GM13977 (cell line): ENCODE measurements around the gene LHX5.

Source experiments
- DNase-seq: peaks from one replicate; pipeline ENCODE4 v3.0.0; 2012; ENCODE audit warnings: low spot score
- CTCF ChIP-seq: IDR thresholded peaks from 2 replicates; pipeline ENCODE4 v1.5.1; 2012; ENCODE audit warnings: mild to moderate bottlenecking, control low read depth; ENCODE audit not compliant: insufficient read depth; ENCODE audit errors: extremely low read depth, missing control alignments
- in situ Hi-C: fragments of 300-500 bp; cut with MboI; formaldehyde crosslinking; loops from one replicate; pipeline ENCODE4 v1.12.0; 2022; ENCODE audit warnings: low sequenced_read_pairs, low pct_unique_long_range_greater_than_20kb, mixed read lengths, inconsistent platforms; ENCODE audit not compliant: unreplicated experiment

LHX5 gene

GRCh38 chr12:113469949-113470743, 1.5 kb downstream of the LHX5 start:
- no peak for TF ChIP-seq CTCF
- in situ Hi-C loops = loop anchor here (25.0 kb wide), 2 partner anchors 942 to 1217 kb away; partner anchors contain the start of genes TBX3 and TBX5
- peak; percentile 37 for DNase-seq

GRCh38 chr12:113469224-113469948, 2.3 kb downstream of the LHX5 start:
- no peak for TF ChIP-seq CTCF
- in situ Hi-C loops = loop anchor here (25.0 kb wide), 2 partner anchors 943 to 1218 kb away; partner anchors contain the start of genes TBX3 and TBX5
- DNase-seq = no peak

- no peak for DNase-seq
- in situ Hi-C loops = loop anchor here (25.0 kb wide), 2 partner anchors 944 to 1219 kb away; partner anchors contain the start of genes TBX3 and TBX5
- no peak for TF ChIP-seq CTCF
These were observed 3.1 kb downstream of the LHX5 start for GRCh38 chr12:113468365-113469223.

GRCh38 chr12:113467502-113468364, 3.9 kb downstream of the LHX5 start:
- DNase-seq = peak; percentile 27
- no peak for TF ChIP-seq CTCF
- in situ Hi-C loops = loop anchor here (25.0 kb wide), 2 partner anchors 945 to 1220 kb away; partner anchors contain the start of genes TBX3 and TBX5

- in situ Hi-C loops = loop anchor here (25.0 kb wide), 2 partner anchors 945 to 1220 kb away; partner anchors contain the start of genes TBX3 and TBX5
- peak; percentile 32 for DNase-seq
These were observed 4.5 kb downstream of the LHX5 start for GRCh38 chr12:113467142-113467501.

More at GRCh38 chr12:113467142-113467501, 4.5 kb downstream of the LHX5 start:
- no peak for TF ChIP-seq CTCF
